ENCODE measurements around the gene CEACAM3. TPM values are rescaled to one million over a fixed set of nuclear protein-coding genes. Genes with fewer than 3 reads are reported as not detected.

The CEACAM3 gene
- total and polyA plus RNA-seq, 2 experiments from 2014 or later: not detected

GRCh38 chr19:41851456-41851855 lies 55.1 kb downstream of the CEACAM3 start:
- Histone ChIP-seq H3K27me3 (peaks cover 23% of the 10 kb centered on the region), H3K27ac (no peak overlapping the region), H3K4me3 (no peak overlapping the region), H3K4me1 (ENCODE audit: insufficient read depth) (no peaks in the 10 kb centered on the region), H2AFZ (no peak overlapping the region), H3K79me2 (no peaks in the 10 kb centered on the region), H3K9me3 (ENCODE audit: low read depth) (no peaks in the 10 kb centered on the region), H3K4me2 (no peak overlapping the region), H4K20me1 (ENCODE audit: insufficient read depth, poor library complexity, severe bottlenecking) (no peaks in the 10 kb centered on the region), H3K36me3 (replicated peaks; ENCODE audit: insufficient read depth, low read depth) (no peaks in the 10 kb centered on the region), H3K9me2 (replicated peaks; ENCODE audit: insufficient read depth) (no peaks in the 10 kb centered on the region)
- no peak for TF ChIP-seq EZH2phosphoT487 (IDR thresholded peaks at IDR 0.05; ENCODE audit: low read depth, severe bottlenecking, unreplicated experiment)
- TF ChIP-seq CTCF (IDR thresholded peaks at IDR 0.05; ENCODE audit: poor library complexity): no peak
- TF ChIP-seq EZH2 (IDR thresholded peaks at IDR 0.05; ENCODE audit: borderline replicate concordance): no peak
- WGBS (ENCODE audit: low lambda C conversion rate, missing lambda C conversion rate): 59% methylated on average over 4 of the region's 4 CpGs
- no peak for DNase-seq (ENCODE audit: low spot score)

GRCh38 chr19:41853344-41853743 lies 57.0 kb downstream of the CEACAM3 start:
- no peak overlapping the region for H3K27ac ChIP-seq
- no peaks in the 10 kb centered on the region for H4K20me1 ChIP-seq (ENCODE audit: insufficient read depth, poor library complexity, severe bottlenecking)
- 93% methylated on average over 2 of the region's 2 CpGs for WGBS (ENCODE audit: low lambda C conversion rate, missing lambda C conversion rate)
- no peaks in the 10 kb centered on the region for H3K36me3 ChIP-seq (replicated peaks; ENCODE audit: insufficient read depth, low read depth)
- TF ChIP-seq EZH2 (IDR thresholded peaks at IDR 0.05; ENCODE audit: borderline replicate concordance): no peak
- TF ChIP-seq CTCF (IDR thresholded peaks at IDR 0.05; ENCODE audit: poor library complexity): no peak
- TF ChIP-seq EZH2phosphoT487 (IDR thresholded peaks at IDR 0.05; ENCODE audit: low read depth, severe bottlenecking, unreplicated experiment): no peak
- no peak overlapping the region for H2AFZ ChIP-seq
- no peaks in the 10 kb centered on the region for H3K79me2 ChIP-seq
- DNase-seq (ENCODE audit: low spot score): no peak
- no peaks in the 10 kb centered on the region for H3K4me1 ChIP-seq (ENCODE audit: insufficient read depth)
- no peaks in the 10 kb centered on the region for H3K9me3 ChIP-seq (ENCODE audit: low read depth)
- H3K4me2 ChIP-seq: no peak overlapping the region
- H3K9me2 ChIP-seq (replicated peaks; ENCODE audit: insufficient read depth): no peaks in the 10 kb centered on the region
- peaks cover 23% of the 10 kb centered on the region for H3K27me3 ChIP-seq
- no peak overlapping the region for H3K4me3 ChIP-seq

- H3K9me3 ChIP-seq (ENCODE audit: low read depth): no peaks in the 10 kb centered on the region
- no peak overlapping the region for H3K4me3 ChIP-seq
- peaks cover 23% of the 10 kb centered on the region for H3K27me3 ChIP-seq
- no peaks in the 10 kb centered on the region for H3K9me2 ChIP-seq (replicated peaks; ENCODE audit: insufficient read depth)
- no peak for TF ChIP-seq EZH2 (IDR thresholded peaks at IDR 0.05; ENCODE audit: borderline replicate concordance)
- TF ChIP-seq EZH2phosphoT487 (IDR thresholded peaks at IDR 0.05; ENCODE audit: low read depth, severe bottlenecking, unreplicated experiment): no peak
- TF ChIP-seq CTCF (IDR thresholded peaks at IDR 0.05; ENCODE audit: poor library complexity): no peak
- H3K79me2 ChIP-seq: no peaks in the 10 kb centered on the region
- H4K20me1 ChIP-seq (ENCODE audit: insufficient read depth, poor library complexity, severe bottlenecking): no peaks in the 10 kb centered on the region
- no peak for DNase-seq (ENCODE audit: low spot score)
- H3K4me1 ChIP-seq (ENCODE audit: insufficient read depth): no peaks in the 10 kb centered on the region
- H2AFZ ChIP-seq: no peak overlapping the region
- 57% methylated on average over 2 of the region's 2 CpGs for WGBS (ENCODE audit: low lambda C conversion rate, missing lambda C conversion rate)
- no peaks in the 10 kb centered on the region for H3K36me3 ChIP-seq (replicated peaks; ENCODE audit: insufficient read depth, low read depth)
- H3K27ac ChIP-seq: no peak overlapping the region
- H3K4me2 ChIP-seq: no peak overlapping the region
Measured at GRCh38 chr19:41853768-41854167, 57.4 kb downstream of the CEACAM3 start.

- WGBS (ENCODE audit: low lambda C conversion rate, missing lambda C conversion rate): 4% methylated on average over 8 of the region's 8 CpGs
- H3K9me3 ChIP-seq (ENCODE audit: low read depth): no peaks in the 10 kb centered on the region
- H3K9me2 ChIP-seq (replicated peaks; ENCODE audit: insufficient read depth): no peaks in the 10 kb centered on the region
- peak overlapping the region; percentile 51 for H2AFZ ChIP-seq
- DNase-seq (ENCODE audit: low spot score): no peak
- H3K27ac ChIP-seq: peak overlapping the region; percentile 53
- H3K4me2 ChIP-seq: peak overlapping the region; percentile 77
- H3K36me3 ChIP-seq (replicated peaks; ENCODE audit: insufficient read depth, low read depth): no peaks in the 10 kb centered on the region
- TF ChIP-seq CTCF (IDR thresholded peaks at IDR 0.05; ENCODE audit: poor library complexity): no peak
- H3K27me3 ChIP-seq: no peaks in the 10 kb centered on the region
- peaks cover 14% of the 10 kb centered on the region for H3K4me1 ChIP-seq (ENCODE audit: insufficient read depth)
- peak overlapping the region; percentile 10 for H3K4me3 ChIP-seq
- peaks cover 37% of the 10 kb centered on the region for H3K79me2 ChIP-seq
- H4K20me1 ChIP-seq (ENCODE audit: insufficient read depth, poor library complexity, severe bottlenecking): peaks cover 30% of the 10 kb centered on the region
Measured at GRCh38 chr19:41859213-41859617, 62.8 kb downstream of the CEACAM3 start.
